ENCODE measurements around the gene ZFP28.

DNA sequence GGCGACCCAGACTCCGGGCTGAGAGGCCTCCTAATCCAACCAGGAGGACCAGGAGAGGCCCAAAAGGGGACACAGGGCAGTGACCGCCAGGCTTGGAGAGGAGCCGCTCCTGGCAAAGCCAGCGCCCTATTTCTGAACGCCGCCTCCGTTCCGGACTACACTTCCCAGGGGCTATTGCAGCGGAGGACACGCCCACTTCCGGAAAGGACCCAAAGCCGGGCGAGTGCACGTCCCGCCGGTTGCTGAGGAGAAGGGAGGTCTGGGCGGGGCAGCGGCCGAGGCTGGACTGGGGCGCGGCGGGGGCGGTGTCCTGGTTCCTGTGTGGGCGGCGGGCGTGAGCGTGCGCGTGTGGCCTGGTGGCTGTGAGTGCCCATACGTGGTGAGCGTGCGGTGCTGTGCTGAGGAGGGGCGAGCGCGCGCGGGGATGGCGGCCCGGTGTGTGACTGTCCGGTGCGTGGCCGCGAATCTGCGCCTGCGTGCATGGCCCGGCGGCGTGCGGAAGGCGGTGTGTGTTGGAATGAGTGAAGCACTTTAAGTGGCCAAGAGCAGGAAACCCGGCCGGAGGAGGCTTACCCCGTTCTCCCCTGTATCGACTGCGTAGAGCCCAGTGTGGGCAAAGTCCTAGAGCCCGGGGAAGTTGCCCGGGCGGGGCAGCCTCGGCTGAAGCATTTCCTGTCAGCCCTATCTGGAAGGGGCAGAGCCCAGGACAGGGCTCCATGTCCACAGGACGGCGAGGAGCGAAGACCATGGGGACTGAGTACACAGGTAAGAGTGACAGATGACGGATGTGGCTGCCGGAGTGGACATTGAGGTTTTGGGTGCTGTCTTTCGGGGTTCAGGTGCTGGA is 28.7 kb downstream of the ZFP28 start, which contains the start of gene ZNF470:
- TF ChIP-seq, protein P1, sequence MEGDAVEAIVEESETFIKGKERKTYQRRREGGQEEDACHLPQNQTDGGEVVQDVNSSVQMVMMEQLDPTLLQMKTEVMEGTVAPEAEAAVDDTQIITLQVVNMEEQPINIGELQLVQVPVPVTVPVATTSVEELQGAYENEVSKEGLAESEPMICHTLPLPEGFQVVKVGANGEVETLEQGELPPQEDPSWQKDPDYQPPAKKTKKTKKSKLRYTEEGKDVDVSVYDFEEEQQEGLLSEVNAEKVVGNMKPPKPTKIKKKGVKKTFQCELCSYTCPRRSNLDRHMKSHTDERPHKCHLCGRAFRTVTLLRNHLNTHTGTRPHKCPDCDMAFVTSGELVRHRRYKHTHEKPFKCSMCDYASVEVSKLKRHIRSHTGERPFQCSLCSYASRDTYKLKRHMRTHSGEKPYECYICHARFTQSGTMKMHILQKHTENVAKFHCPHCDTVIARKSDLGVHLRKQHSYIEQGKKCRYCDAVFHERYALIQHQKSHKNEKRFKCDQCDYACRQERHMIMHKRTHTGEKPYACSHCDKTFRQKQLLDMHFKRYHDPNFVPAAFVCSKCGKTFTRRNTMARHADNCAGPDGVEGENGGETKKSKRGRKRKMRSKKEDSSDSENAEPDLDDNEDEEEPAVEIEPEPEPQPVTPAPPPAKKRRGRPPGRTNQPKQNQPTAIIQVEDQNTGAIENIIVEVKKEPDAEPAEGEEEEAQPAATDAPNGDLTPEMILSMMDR (IDR thresholded peaks at IDR 0.05; ENCODE audit: insufficient read depth, low read depth, low read length), result no peak
- no peak for TF ChIP-seq EZH2 (IDR thresholded peaks at IDR 0.05; ENCODE audit: insufficient read depth, low read length)

Measured in astrocyte (in vitro differentiated cells and primary cell).